AML-193 (cell line): Measurements from ENCODE around the gene KANK4.

ENCODE experiments used
- DNase-seq, 2 experiments: peaks; one replicate each; lab custom pipeline; 2025; lab: John Stamatoyannopoulos, UW

Gene KANK4

GRCh38 chr1:62207187-62207586 lies 112.0 kb downstream of the KANK4 start:
- no peak for DNase-seq

GRCh38 chr1:62198781-62199125 lies 120.5 kb downstream of the KANK4 start:
- no peak for DNase-seq

- no peak for DNase-seq
Measured at GRCh38 chr1:62198069-62198780, 121.0 kb downstream of the KANK4 start.

GRCh38 chr1:62196086-62196690 lies 123.0 kb downstream of the KANK4 start:
- DNase-seq, result no peak

- DNase-seq, result no peak
Measured at GRCh38 chr1:62194651-62195544, 124.3 kb downstream of the KANK4 start, which contains the start of gene L1TD1. L1TD1 (plus strand) TSS chr1:62194849; CDS start chr1:62206629, 11,780 bp downstream.

- DNase-seq, result no peak
Measured at GRCh38 chr1:62188111-62188510, 131.1 kb downstream of the KANK4 start.

- DNase-seq, result no peak
Measured at GRCh38 chr1:62187548-62187947, 131.7 kb downstream of the KANK4 start.
